ENCODE data around the gene DPP6.

- TF ChIP-seq, protein P1, sequence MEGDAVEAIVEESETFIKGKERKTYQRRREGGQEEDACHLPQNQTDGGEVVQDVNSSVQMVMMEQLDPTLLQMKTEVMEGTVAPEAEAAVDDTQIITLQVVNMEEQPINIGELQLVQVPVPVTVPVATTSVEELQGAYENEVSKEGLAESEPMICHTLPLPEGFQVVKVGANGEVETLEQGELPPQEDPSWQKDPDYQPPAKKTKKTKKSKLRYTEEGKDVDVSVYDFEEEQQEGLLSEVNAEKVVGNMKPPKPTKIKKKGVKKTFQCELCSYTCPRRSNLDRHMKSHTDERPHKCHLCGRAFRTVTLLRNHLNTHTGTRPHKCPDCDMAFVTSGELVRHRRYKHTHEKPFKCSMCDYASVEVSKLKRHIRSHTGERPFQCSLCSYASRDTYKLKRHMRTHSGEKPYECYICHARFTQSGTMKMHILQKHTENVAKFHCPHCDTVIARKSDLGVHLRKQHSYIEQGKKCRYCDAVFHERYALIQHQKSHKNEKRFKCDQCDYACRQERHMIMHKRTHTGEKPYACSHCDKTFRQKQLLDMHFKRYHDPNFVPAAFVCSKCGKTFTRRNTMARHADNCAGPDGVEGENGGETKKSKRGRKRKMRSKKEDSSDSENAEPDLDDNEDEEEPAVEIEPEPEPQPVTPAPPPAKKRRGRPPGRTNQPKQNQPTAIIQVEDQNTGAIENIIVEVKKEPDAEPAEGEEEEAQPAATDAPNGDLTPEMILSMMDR (conservative IDR thresholded peaks at IDR 0.05; ENCODE audit: low read length) = no peak
- TF ChIP-seq EZH2phosphoT487 (IDR thresholded peaks at IDR 0.05; ENCODE audit: borderline replicate concordance, low read depth, low read length) = no peak
These were observed 731.2 kb downstream of the DPP6 start for GRCh38 chr7:154783281-154783909.
